HCT116 (cell line): Measurements from ENCODE around the gene KLHDC4. TPM values are rescaled to one million over a fixed set of nuclear protein-coding genes. Genes with fewer than 3 reads are reported as not detected.
"Not testable (repeated sequence)": the region's sequence is repeated elsewhere in the genome, so short reads cannot be mapped to it uniquely, and the experiment has no call there.

Experiments used
- ATAC-seq: fragments of 200-7000 bp; cut with Tn5 transposase; 2 replicates; pipeline ENCODE4 v1.9.1; 2020; ENCODE audit warnings: mild to moderate bottlenecking, moderate library complexity
- BruUV-seq: library from RNA; stranded (reverse); fragments of 400-500 nt; replicated peaks from 2 replicates; lab custom pipeline; 2021; lab: Mats Ljungman, UMichigan
- CTCF ChIA-PET: fragments of 300-600 bp; sonication (Branson Sonifier 250); formaldehyde crosslinking; loops from one replicate; lab custom pipeline; 2021; ENCODE audit warnings: antibody characterized with exemption; lab: Charles Lee
- POLR2A ChIA-PET: fragments of 300-600, 350-600 bp; sonication (Branson Sonifier 250); formaldehyde crosslinking; loops from one replicate; lab custom pipeline; 2021; ENCODE audit warnings: antibody characterized with exemption; lab: Charles Lee
- RAD21 ChIA-PET, 2 experiments: fragments of 300-600 bp; sonication (Branson Sonifier 250); formaldehyde crosslinking; loops; one replicate each; lab custom pipeline; 2023; ENCODE audit warnings: low total read pairs in 2 of 2; ENCODE audit not compliant: uncharacterized antibody in 2 of 2, unreplicated experiment in 2 of 2, low non-redundant PET in 1 of 2; lab: Charles Lee
- DNase-seq: peaks from one replicate; pipeline ENCODE4 v3.0.0-alpha.2; 2010; ENCODE audit warnings: low read depth, low spot score
- H2AFZ ChIP-seq: fragments of 200-600 bp; shearing (Covaris generic), sonication (generic); 2 replicates; pipeline ENCODE4 v1.6.1; 2017; ENCODE audit warnings: low read depth, mixed run types, mixed read lengths, antibody characterized with exemption, low read length; ENCODE audit not compliant: poor library complexity, severe bottlenecking
- H3K27ac ChIP-seq: 2 replicates; pipeline ENCODE4 v1.5.1; 2012; ENCODE audit warnings: low read depth, low read length
- H3K27me3 ChIP-seq: fragments of 200-600 bp; sonication (generic); 2 replicates; pipeline ENCODE4 v1.6.1; 2016; ENCODE audit warnings: mixed run types, low read length, mixed read lengths; ENCODE audit not compliant: insufficient read depth
- H3K36me3 ChIP-seq, 2 experiments: fragments of 200-500 bp in 1 of 2; fragments of 200-600 bp in 1 of 2; sonication (Bioruptor generic) in 1 of 2; sonication (generic) in 1 of 2; 2 replicates each; pipeline versions ENCODE4 v1.5.1 to v1.6.1; 2014 to 2016; ENCODE audit warnings: low read length in 2 of 2, inconsistent platforms in 1 of 2, mixed read lengths in 1 of 2, mixed run types in 1 of 2; ENCODE audit not compliant: insufficient read depth in 2 of 2, control insufficient read depth in 1 of 2
- H3K4me1 ChIP-seq, 2 experiments: fragments of 200-600 bp in 1 of 2; sonication (generic) in 1 of 2; 2 replicates each; pipeline versions ENCODE4 v1.5.1 to v1.6.1; 2012 to 2017; ENCODE audit warnings: low read length in 2 of 2, inconsistent platforms in 1 of 2, mild to moderate bottlenecking in 1 of 2, mixed read lengths in 1 of 2, mixed run types in 1 of 2, moderate library complexity in 1 of 2; ENCODE audit not compliant: insufficient read depth in 2 of 2, control insufficient read depth in 1 of 2
- H3K4me2 ChIP-seq: fragments of 200-600 bp; sonication (generic); 2 replicates; pipeline ENCODE4 v1.6.1; 2017; ENCODE audit warnings: mixed run types, low read length, mixed read lengths
- H3K4me3 ChIP-seq, 2 experiments: fragments of 200-600 bp in 1 of 2; sonication (generic) in 1 of 2; replicated peaks in 1 of 2; 2 replicates each; pipeline ENCODE4 v1.5.1; 2011 to 2016; ENCODE audit warnings: low read length in 2 of 2, control low read depth in 1 of 2, low read depth in 1 of 2, mild to moderate bottlenecking in 1 of 2, mixed read lengths in 1 of 2, mixed run types in 1 of 2
- H3K79me2 ChIP-seq: fragments of 200-600 bp; sonication (generic); 2 replicates; pipeline ENCODE4 v1.6.1; 2017; ENCODE audit warnings: mild to moderate bottlenecking, mixed run types, low read length, moderate library complexity, mixed read lengths; ENCODE audit not compliant: insufficient read depth
- H3K9ac ChIP-seq: fragments of 200-600 bp; sonication (generic); 2 replicates; pipeline ENCODE4 v1.6.1; 2016; ENCODE audit warnings: low read length, mixed read lengths
- H3K9me2 ChIP-seq: fragments of 200-600 bp; sonication (generic), shearing (Covaris generic); 2 replicates; pipeline ENCODE4 v1.6.1; 2017; ENCODE audit warnings: mixed run types, mild to moderate bottlenecking, moderate library complexity; ENCODE audit not compliant: insufficient read depth
- H3K9me3 ChIP-seq, 2 experiments: fragments of 200-500 bp in 1 of 2; fragments of 200-600 bp in 1 of 2; sonication (Bioruptor generic) in 1 of 2; sonication (generic) in 1 of 2; 2 replicates each; pipeline ENCODE4 v1.6.1; 2014 to 2017; ENCODE audit warnings: low read length in 2 of 2, mixed read lengths in 2 of 2, inconsistent platforms in 1 of 2, low read depth in 1 of 2, mild to moderate bottlenecking in 1 of 2, mixed run types in 1 of 2, moderate library complexity in 1 of 2; ENCODE audit not compliant: control insufficient read depth in 1 of 2, insufficient read depth in 1 of 2
- H4K20me1 ChIP-seq: fragments of 200-600 bp; sonication (generic), shearing (Covaris generic); 2 replicates; pipeline ENCODE4 v1.6.1; 2017; ENCODE audit warnings: mixed run types, mild to moderate bottlenecking, moderate library complexity; ENCODE audit not compliant: insufficient read depth
- CBX3 ChIP-seq: IDR thresholded peaks from 2 replicates; pipeline ENCODE4 v1.6.1; 2012; ENCODE audit warnings: low read depth
- CEBPB ChIP-seq: IDR thresholded peaks from 2 replicates; pipeline ENCODE4 v1.6.1; 2012; ENCODE audit warnings: low read depth
- EGR1 ChIP-seq: IDR thresholded peaks from 2 replicates; pipeline ENCODE4 v1.6.1; 2012; ENCODE audit warnings: low read depth
- EZH2phosphoT487 ChIP-seq: fragments of 200-600 bp; IDR thresholded peaks from 2 replicates; pipeline ENCODE4 v1.6.1; 2018; ENCODE audit warnings: antibody characterized with exemption, borderline replicate concordance
- JUND ChIP-seq: IDR thresholded peaks from 2 replicates; pipeline ENCODE4 v1.6.1; 2012
- POLR2A ChIP-seq: IDR thresholded peaks from 2 replicates; pipeline ENCODE4 v1.7.0; 2011; ENCODE audit warnings: borderline replicate concordance; ENCODE audit not compliant: insufficient read depth, insufficient read length; ENCODE audit errors: extremely low read depth
- POLR2AphosphoS5 ChIP-seq: IDR thresholded peaks from 2 replicates; pipeline ENCODE4 v1.6.1; 2011; ENCODE audit warnings: mild to moderate bottlenecking, low read depth, low read length, moderate library complexity
- SIN3A ChIP-seq: IDR thresholded peaks from 2 replicates; pipeline ENCODE4 v1.6.1; 2012; ENCODE audit warnings: low read depth
- YY1 ChIP-seq: IDR thresholded peaks from 2 replicates; pipeline ENCODE4 v1.6.1; 2011; ENCODE audit warnings: low read length, low read depth, moderate library complexity, mild to moderate bottlenecking; ENCODE audit not compliant: insufficient replicate concordance; ENCODE audit errors: extremely low read depth
- ZNF274 ChIP-seq: fragments of 200-500 bp; sonication (Bioruptor generic); IDR thresholded peaks from 2 replicates; pipeline ENCODE4 v1.6.1; 2014; ENCODE audit warnings: mild to moderate bottlenecking, low read depth, low read length, inconsistent platforms
- intact Hi-C: fragments of 100-400 bp; cut with micrococcal nuclease; formaldehyde crosslinking; loops from 2 replicates; pipeline ENCODE4 v1.10.0; 2022
- total RNA-seq: library from RNA; stranded (reverse); gene quantifications from one replicate; pipeline ENCODE4 v1.2.1, GENCODE V29; 2021; ENCODE audit not compliant: unreplicated experiment

The KLHDC4 gene
- total RNA-seq, 1 experiment from 2014 or later, result 107 TPM

DNA sequence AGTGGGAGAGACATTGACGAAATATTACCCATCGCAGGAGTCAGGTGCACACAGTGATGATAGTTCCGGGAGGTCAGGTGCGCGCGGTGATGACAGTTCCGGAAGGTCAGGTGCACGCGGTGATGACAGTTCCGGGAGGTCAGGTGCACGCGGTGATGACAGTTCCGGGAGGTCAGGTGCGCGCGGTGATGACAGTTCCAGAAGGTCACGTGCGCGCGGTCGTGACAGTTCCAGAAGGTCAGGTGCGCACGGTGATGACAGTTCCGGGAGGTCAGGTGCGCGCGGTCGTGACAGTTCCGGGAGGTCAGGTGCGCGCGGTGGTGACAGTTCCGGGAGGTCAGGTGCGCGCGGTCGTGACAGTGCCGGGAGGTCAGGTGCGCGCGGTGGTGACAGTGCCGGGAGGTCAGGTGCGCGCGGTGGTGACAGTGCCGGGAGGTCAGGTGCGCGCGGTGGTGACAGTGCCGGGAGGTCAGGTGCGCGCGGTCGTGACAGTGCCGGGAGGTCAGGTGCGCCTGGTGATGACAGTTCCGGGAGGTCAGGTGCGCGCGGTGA is 84.7 kb downstream of the KLHDC4 start:
- H3K27me3 ChIP-seq, RAD21 ChIA-PET, H3K9ac ChIP-seq, H3K27ac ChIP-seq, H4K20me1 ChIP-seq, H3K4me2 ChIP-seq, POLR2A ChIA-PET, H2AFZ ChIP-seq, BruUV-seq, intact Hi-C loops, H3K36me3 ChIP-seq, H3K4me3 ChIP-seq, DNase-seq, H3K79me2 ChIP-seq, ATAC-seq, H3K9me3 ChIP-seq, H3K9me2 ChIP-seq: not testable (repeated sequence)
- CTCF ChIA-PET, result interaction anchor here (1.0 kb wide), 1 partner anchor 45 kb away, joined by 4 read pairs; no protein-coding TSS in a partner anchor
- peaks cover 0 to 10% of the 10 kb centered on the region in 2 experiments; a peak in 1 of 4 replicates for H3K4me1 ChIP-seq

DNA sequence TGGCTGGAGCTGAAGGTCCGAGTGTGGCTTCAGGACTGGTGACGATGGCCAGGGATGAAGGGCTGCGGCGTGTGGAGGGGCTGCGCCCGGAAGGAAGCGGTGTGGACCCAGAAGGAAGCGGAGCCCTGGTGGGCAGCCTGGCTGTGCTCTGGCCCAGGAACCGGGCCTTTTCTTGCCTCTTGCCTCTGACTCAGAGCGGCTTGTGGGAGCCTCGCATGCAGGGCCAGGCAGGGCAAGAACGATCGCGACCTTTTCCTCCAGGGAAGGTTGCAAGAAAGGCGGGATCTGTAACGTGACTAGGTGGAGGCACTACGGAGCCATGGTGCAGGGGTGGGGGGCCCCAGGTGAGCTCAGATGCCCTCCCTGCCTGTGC is 85.5 kb downstream of the KLHDC4 start:
- TF ChIP-seq POLR2A (no peak), EGR1 (no peak), ZNF274 (no peak), CEBPB (no peak), CBX3 (no peak), POLR2AphosphoS5 (no peak), YY1 (no peak), JUND (no peak), EZH2phosphoT487 (no peak), SIN3A (no peak)
- no peak overlapping the region for H3K9ac ChIP-seq
- H4K20me1 ChIP-seq, result no peaks in the 10 kb centered on the region
- no peaks in the 10 kb centered on the region for H3K27me3 ChIP-seq
- ChIA-PET CTCF (no interaction called here), POLR2A (no interaction called here), RAD21 (no interaction called here)
- no peak overlapping the region for H2AFZ ChIP-seq
- intact Hi-C loops, result no loop called here
- H3K9me3 ChIP-seq, result no peaks in the 10 kb centered on the region
- H3K4me2 ChIP-seq, result no peak overlapping the region
- no peak for ATAC-seq
- H3K27ac ChIP-seq, result no peak overlapping the region
- H3K79me2 ChIP-seq, result no peaks in the 10 kb centered on the region
- no peaks in the 10 kb centered on the region for H3K36me3 ChIP-seq
- no peak overlapping the region for H3K4me3 ChIP-seq
- DNase-seq, result no peak
- H3K9me2 ChIP-seq, result no peaks in the 10 kb centered on the region
- peaks cover 0 to 10% of the 10 kb centered on the region in 2 experiments; a peak in 1 of 4 replicates for H3K4me1 ChIP-seq
- no TSS peak for BruUV-seq
